Measurements from ENCODE around the gene AMOT. TPM values are rescaled to one million over a fixed set of nuclear protein-coding genes. Genes with fewer than 3 reads are reported as not detected.

The AMOT gene
- polyA plus RNA-seq, 1 donor from 2014 or later: 2.8 TPM

DNA sequence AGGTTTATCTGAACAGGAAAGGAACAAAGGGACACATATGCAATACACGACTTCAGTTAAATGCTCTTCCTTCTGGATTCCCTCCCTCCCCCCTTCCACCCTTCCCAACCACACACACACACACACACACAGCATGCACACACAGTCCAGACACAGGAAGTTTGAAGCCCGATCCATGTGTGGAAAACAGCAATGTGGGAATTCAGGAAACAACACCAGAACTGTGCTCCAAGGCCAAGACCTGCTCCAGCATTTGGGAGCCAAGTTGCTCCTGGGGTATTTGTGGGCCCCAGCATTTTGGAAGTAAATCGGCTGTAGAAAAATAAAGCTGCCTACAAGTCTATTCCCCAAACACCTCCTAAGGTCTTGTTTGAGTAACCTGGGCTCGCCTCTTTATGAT lies 5.6 kb upstream of the AMOT start:
- no peak overlapping the region for H3K27ac ChIP-seq (ENCODE audit: low read length)
- H3F3A ChIP-seq (ENCODE audit: insufficient read depth, low read length, poor library complexity, severe bottlenecking): no peaks in the 10 kb centered on the region

DNA sequence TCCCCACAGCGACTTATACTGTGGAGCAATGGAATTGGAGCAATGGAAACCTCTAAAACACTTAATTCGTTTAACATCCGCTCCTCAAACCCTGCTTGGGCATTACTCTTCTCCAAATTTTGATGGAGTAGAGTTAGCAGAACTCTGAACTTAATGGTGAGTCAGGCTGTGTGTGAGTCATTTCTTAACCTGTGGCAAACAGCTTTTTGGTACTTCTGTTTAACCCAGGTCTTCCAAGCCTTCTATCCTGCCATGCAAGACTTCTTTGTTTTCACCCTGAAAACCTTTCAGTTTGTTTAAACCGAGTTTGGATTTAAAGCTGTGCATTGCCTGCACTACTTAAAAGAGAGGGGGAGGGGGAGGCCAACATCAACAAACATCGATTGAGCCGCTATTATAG lies 3.6 kb upstream of the AMOT start:
- Histone ChIP-seq H3K9ac (ENCODE audit: low read length) (no peak overlapping the region), H3K9me3 (ENCODE audit: low read length) (no peaks in the 10 kb centered on the region)
- TF ChIP-seq TAF1 (IDR thresholded peaks at IDR 0.05; ENCODE audit: low read depth) (no peak), MXI1 (conservative IDR thresholded peaks at IDR 0.05; ENCODE audit: poor library complexity, severe bottlenecking) (no peak), SMC3 (conservative IDR thresholded peaks at IDR 0.05; ENCODE audit: poor library complexity) (no peak), POLR2AphosphoS5 (IDR thresholded peaks at IDR 0.05) (no peak), RAD21 (conservative IDR thresholded peaks at IDR 0.05) (no peak), EP300 (conservative IDR thresholded peaks at IDR 0.05; ENCODE audit: poor library complexity, severe bottlenecking) (no peak), EZH2 (IDR thresholded peaks at IDR 0.05; ENCODE audit: borderline replicate concordance, insufficient read depth, low read length, poor library complexity, severe bottlenecking) (no peak)
- TF ChIP-seq, protein P1, sequence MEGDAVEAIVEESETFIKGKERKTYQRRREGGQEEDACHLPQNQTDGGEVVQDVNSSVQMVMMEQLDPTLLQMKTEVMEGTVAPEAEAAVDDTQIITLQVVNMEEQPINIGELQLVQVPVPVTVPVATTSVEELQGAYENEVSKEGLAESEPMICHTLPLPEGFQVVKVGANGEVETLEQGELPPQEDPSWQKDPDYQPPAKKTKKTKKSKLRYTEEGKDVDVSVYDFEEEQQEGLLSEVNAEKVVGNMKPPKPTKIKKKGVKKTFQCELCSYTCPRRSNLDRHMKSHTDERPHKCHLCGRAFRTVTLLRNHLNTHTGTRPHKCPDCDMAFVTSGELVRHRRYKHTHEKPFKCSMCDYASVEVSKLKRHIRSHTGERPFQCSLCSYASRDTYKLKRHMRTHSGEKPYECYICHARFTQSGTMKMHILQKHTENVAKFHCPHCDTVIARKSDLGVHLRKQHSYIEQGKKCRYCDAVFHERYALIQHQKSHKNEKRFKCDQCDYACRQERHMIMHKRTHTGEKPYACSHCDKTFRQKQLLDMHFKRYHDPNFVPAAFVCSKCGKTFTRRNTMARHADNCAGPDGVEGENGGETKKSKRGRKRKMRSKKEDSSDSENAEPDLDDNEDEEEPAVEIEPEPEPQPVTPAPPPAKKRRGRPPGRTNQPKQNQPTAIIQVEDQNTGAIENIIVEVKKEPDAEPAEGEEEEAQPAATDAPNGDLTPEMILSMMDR (IDR thresholded peaks at IDR 0.05; ENCODE audit: poor library complexity, severe bottlenecking): no peak
- TF ChIP-seq, protein P2, sequence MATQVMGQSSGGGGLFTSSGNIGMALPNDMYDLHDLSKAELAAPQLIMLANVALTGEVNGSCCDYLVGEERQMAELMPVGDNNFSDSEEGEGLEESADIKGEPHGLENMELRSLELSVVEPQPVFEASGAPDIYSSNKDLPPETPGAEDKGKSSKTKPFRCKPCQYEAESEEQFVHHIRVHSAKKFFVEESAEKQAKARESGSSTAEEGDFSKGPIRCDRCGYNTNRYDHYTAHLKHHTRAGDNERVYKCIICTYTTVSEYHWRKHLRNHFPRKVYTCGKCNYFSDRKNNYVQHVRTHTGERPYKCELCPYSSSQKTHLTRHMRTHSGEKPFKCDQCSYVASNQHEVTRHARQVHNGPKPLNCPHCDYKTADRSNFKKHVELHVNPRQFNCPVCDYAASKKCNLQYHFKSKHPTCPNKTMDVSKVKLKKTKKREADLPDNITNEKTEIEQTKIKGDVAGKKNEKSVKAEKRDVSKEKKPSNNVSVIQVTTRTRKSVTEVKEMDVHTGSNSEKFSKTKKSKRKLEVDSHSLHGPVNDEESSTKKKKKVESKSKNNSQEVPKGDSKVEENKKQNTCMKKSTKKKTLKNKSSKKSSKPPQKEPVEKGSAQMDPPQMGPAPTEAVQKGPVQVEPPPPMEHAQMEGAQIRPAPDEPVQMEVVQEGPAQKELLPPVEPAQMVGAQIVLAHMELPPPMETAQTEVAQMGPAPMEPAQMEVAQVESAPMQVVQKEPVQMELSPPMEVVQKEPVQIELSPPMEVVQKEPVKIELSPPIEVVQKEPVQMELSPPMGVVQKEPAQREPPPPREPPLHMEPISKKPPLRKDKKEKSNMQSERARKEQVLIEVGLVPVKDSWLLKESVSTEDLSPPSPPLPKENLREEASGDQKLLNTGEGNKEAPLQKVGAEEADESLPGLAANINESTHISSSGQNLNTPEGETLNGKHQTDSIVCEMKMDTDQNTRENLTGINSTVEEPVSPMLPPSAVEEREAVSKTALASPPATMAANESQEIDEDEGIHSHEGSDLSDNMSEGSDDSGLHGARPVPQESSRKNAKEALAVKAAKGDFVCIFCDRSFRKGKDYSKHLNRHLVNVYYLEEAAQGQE (IDR thresholded peaks at IDR 0.05; ENCODE audit: borderline replicate concordance): no peak

More for the DNA sequence above, 5.6 kb upstream of the AMOT start:
- no peak overlapping the region for H3K4me3 ChIP-seq (ENCODE audit: low read length)
- no peak overlapping the region for H3K9ac ChIP-seq (ENCODE audit: low read length)
- no peaks in the 10 kb centered on the region for H3K9me3 ChIP-seq (ENCODE audit: low read length)
- no peaks in the 10 kb centered on the region for H3K36me3 ChIP-seq (ENCODE audit: insufficient read depth, low read length)
- no peak overlapping the region for H3K4me2 ChIP-seq (ENCODE audit: low read length)
- H4K20me1 ChIP-seq (ENCODE audit: insufficient read depth): no peaks in the 10 kb centered on the region
- H2AFZ ChIP-seq (ENCODE audit: low read depth, low read length): no peak overlapping the region
- TF ChIP-seq EP300 (conservative IDR thresholded peaks at IDR 0.05; ENCODE audit: poor library complexity, severe bottlenecking) (no peak), MXI1 (conservative IDR thresholded peaks at IDR 0.05; ENCODE audit: poor library complexity, severe bottlenecking) (no peak), EZH2 (IDR thresholded peaks at IDR 0.05; ENCODE audit: borderline replicate concordance, insufficient read depth, low read length, poor library complexity, severe bottlenecking) (no peak), TAF1 (IDR thresholded peaks at IDR 0.05; ENCODE audit: low read depth) (no peak), POLR2AphosphoS5 (IDR thresholded peaks at IDR 0.05) (no peak), SMC3 (conservative IDR thresholded peaks at IDR 0.05; ENCODE audit: poor library complexity) (no peak), RAD21 (conservative IDR thresholded peaks at IDR 0.05) (no peak)
- TF ChIP-seq, protein P1 (IDR thresholded peaks at IDR 0.05; ENCODE audit: poor library complexity, severe bottlenecking): no peak
- TF ChIP-seq, protein P2 (IDR thresholded peaks at IDR 0.05; ENCODE audit: borderline replicate concordance): no peak
- no peaks in the 10 kb centered on the region for H3K27me3 ChIP-seq (ENCODE audit: insufficient read depth, low read depth, low read length)
- no peaks in the 10 kb centered on the region for H3K79me2 ChIP-seq (replicated peaks; ENCODE audit: insufficient read depth, low read length)
- no peaks in the 10 kb centered on the region for H3K9me2 ChIP-seq (ENCODE audit: insufficient read depth, low read length)

More for the DNA sequence above, 3.6 kb upstream of the AMOT start:
- no peaks in the 10 kb centered on the region for H3K9me2 ChIP-seq (ENCODE audit: insufficient read depth, low read length)
- H3K4me2 ChIP-seq (ENCODE audit: low read length): no peak overlapping the region
- H4K20me1 ChIP-seq (ENCODE audit: insufficient read depth): no peaks in the 10 kb centered on the region
- H2AFZ ChIP-seq (ENCODE audit: low read depth, low read length): no peak overlapping the region
- no peaks in the 10 kb centered on the region for H3K27me3 ChIP-seq (ENCODE audit: insufficient read depth, low read depth, low read length)
- no peaks in the 10 kb centered on the region for H3F3A ChIP-seq (ENCODE audit: insufficient read depth, low read length, poor library complexity, severe bottlenecking)
- H3K27ac ChIP-seq (ENCODE audit: low read length): no peak overlapping the region
- no peaks in the 10 kb centered on the region for H3K79me2 ChIP-seq (replicated peaks; ENCODE audit: insufficient read depth, low read length)
- no peaks in the 10 kb centered on the region for H3K36me3 ChIP-seq (ENCODE audit: insufficient read depth, low read length)
- no peak overlapping the region for H3K4me3 ChIP-seq (ENCODE audit: low read length)

All from neural cell (in vitro differentiated cells).